Astrocyte (in vitro differentiated cells and primary cell): ENCODE measurements around the gene HDAC11.

ENCODE experiments used
- EZH2 ChIP-seq: IDR thresholded peaks from 2 replicates; pipeline ENCODE4 v1.6.1; 2012; ENCODE audit warnings: mild to moderate bottlenecking, low read length, inconsistent platforms; ENCODE audit not compliant: insufficient read depth
- TF ChIP-seq, protein P1 (sequence below): IDR thresholded peaks from 2 replicates; pipeline ENCODE4 v1.5.1; 2011; ENCODE audit warnings: low read depth, mild to moderate bottlenecking, inconsistent platforms, low read length, moderate library complexity; ENCODE audit not compliant: insufficient read depth

DNA sequence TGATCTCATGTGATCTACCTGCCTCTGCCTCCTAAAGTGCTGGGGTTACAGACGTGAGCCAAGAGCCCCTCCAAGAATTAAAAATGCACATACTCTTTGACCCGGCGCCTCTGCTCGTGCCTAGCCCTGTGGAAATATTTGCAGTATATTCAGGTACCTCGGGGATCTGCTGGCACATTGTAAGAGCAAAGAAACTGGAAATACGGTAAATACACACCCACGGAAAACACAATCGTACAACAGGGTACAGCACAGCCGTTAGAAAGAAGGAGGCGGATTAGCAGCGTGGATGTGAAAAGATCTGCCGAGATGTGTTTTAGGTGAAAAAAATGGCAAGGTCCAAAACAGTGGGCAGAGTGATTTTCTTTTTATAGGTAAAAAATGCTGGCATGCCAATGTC lies 6.1 kb upstream of the HDAC11 start:
- TF ChIP-seq, protein P1, sequence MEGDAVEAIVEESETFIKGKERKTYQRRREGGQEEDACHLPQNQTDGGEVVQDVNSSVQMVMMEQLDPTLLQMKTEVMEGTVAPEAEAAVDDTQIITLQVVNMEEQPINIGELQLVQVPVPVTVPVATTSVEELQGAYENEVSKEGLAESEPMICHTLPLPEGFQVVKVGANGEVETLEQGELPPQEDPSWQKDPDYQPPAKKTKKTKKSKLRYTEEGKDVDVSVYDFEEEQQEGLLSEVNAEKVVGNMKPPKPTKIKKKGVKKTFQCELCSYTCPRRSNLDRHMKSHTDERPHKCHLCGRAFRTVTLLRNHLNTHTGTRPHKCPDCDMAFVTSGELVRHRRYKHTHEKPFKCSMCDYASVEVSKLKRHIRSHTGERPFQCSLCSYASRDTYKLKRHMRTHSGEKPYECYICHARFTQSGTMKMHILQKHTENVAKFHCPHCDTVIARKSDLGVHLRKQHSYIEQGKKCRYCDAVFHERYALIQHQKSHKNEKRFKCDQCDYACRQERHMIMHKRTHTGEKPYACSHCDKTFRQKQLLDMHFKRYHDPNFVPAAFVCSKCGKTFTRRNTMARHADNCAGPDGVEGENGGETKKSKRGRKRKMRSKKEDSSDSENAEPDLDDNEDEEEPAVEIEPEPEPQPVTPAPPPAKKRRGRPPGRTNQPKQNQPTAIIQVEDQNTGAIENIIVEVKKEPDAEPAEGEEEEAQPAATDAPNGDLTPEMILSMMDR, result no peak
- no peak for TF ChIP-seq EZH2
